GM23248 (cell line): Measurements from ENCODE around the gene ZMYND19. TPM values are rescaled to one million over a fixed set of nuclear protein-coding genes. Genes with fewer than 3 reads are reported as not detected.
"Not testable (repeated sequence)": the region's sequence is repeated elsewhere in the genome, so short reads cannot be mapped to it uniquely, and the experiment has no call there.

ENCODE experiments used
- DNase-seq: peaks from one replicate; pipeline ENCODE4 v3.0.0-alpha.2; 2015
- H2AFZ ChIP-seq: fragments of 200-600 bp; sonication (generic); 2 replicates; pipeline ENCODE4 v1.6.1; 2016; ENCODE audit warnings: antibody characterized with exemption
- H3F3A ChIP-seq: fragments of 200-600 bp; sonication (generic); 2 replicates; pipeline ENCODE4 v1.6.1; 2016; ENCODE audit warnings: mild to moderate bottlenecking, antibody characterized with exemption, mixed run types; ENCODE audit not compliant: insufficient read depth
- H3K27ac ChIP-seq: fragments of 200-600 bp; sonication (generic); 2 replicates; pipeline ENCODE4 v1.5.1; 2016; ENCODE audit warnings: mild to moderate bottlenecking
- H3K27me3 ChIP-seq: fragments of 200-600 bp; sonication (generic); replicated peaks from 2 replicates; pipeline ENCODE4 v1.6.1; 2016; ENCODE audit warnings: mild to moderate bottlenecking; ENCODE audit not compliant: insufficient read depth
- H3K36me3 ChIP-seq: fragments of 200-600 bp; sonication (generic); 2 replicates; pipeline ENCODE4 v1.6.1; 2016; ENCODE audit warnings: low read depth, mild to moderate bottlenecking
- H3K4me1 ChIP-seq: fragments of 200-600 bp; sonication (generic); 2 replicates; pipeline ENCODE4 v1.6.1; 2016; ENCODE audit warnings: mild to moderate bottlenecking; ENCODE audit not compliant: insufficient read depth
- H3K4me2 ChIP-seq: fragments of 200-600 bp; sonication (generic); one replicate; pipeline ENCODE4 v1.6.1; 2016; ENCODE audit warnings: mild to moderate bottlenecking; ENCODE audit not compliant: unreplicated experiment
- H3K4me3 ChIP-seq: fragments of 200-600 bp; sonication (generic); 2 replicates; pipeline ENCODE4 v1.5.1; 2016; ENCODE audit warnings: mild to moderate bottlenecking
- H3K79me2 ChIP-seq: fragments of 200-600 bp; sonication (generic); 2 replicates; pipeline ENCODE4 v1.6.1; 2016; ENCODE audit warnings: mild to moderate bottlenecking; ENCODE audit not compliant: insufficient read depth
- H3K9ac ChIP-seq: fragments of 200-600 bp; sonication (generic); 2 replicates; pipeline ENCODE4 v1.6.1; 2016; ENCODE audit warnings: mild to moderate bottlenecking
- H3K9me2 ChIP-seq: fragments of 200-600 bp; sonication (generic); 2 replicates; pipeline ENCODE4 v1.6.1; 2016; ENCODE audit warnings: mixed run types, mild to moderate bottlenecking, moderate library complexity; ENCODE audit not compliant: insufficient read depth
- H3K9me3 ChIP-seq: fragments of 200-600 bp; sonication (generic); one replicate; pipeline ENCODE4 v1.6.1; 2017; ENCODE audit warnings: low read depth
- H4K20me1 ChIP-seq: fragments of 200-600 bp; sonication (generic); 2 replicates; pipeline ENCODE4 v1.6.0; 2016; ENCODE audit not compliant: insufficient read depth
- EZH2 ChIP-seq: fragments of 200-600 bp; sonication (generic); IDR thresholded peaks from 2 replicates; pipeline ENCODE4 v1.6.1; 2018; ENCODE audit warnings: antibody characterized with exemption, mild to moderate bottlenecking; ENCODE audit not compliant: insufficient read depth, poor library complexity, severe bottlenecking
- EZH2phosphoT487 ChIP-seq: fragments of 200-600 bp; sonication (generic); IDR thresholded peaks from 2 replicates; pipeline ENCODE4 v1.6.1; 2018; ENCODE audit warnings: antibody characterized with exemption, moderate library complexity, mild to moderate bottlenecking, low read depth; ENCODE audit not compliant: insufficient read depth
- WGBS, 2 experiments: methylation state at CpG; one replicate each; pipeline ENCODE4 v1.1.6; 2015 to 2017; ENCODE audit warnings: low lambda C conversion rate in 2 of 2, low coverage in 1 of 2; ENCODE audit errors: missing lambda C conversion rate in 2 of 2; 5-methylcytosine and 5-hydroxymethylcytosine counted together
- in situ Hi-C: fragments of 300-500 bp; cut with MboI; formaldehyde crosslinking; loops from 2 replicates; pipeline ENCODE4 v1.15.0; 2020
- polyA plus RNA-seq: library from polyadenylated mRNA; unstranded; fragments of >200 nt; fragmentation: Nextera tagmentation; extraction: Ambion mirVana; gene quantifications from 2 replicates; pipeline ENCODE4 v1.2.1, GENCODE V29; 2016
- total RNA-seq: library from RNA; depleted of rRNA; stranded (reverse); fragments of >200 nt; shearing (Covaris generic); gene quantifications from 2 replicates; pipeline ENCODE4 v1.2.3, GENCODE V29; 2014

ZMYND19 gene
- total and polyA plus RNA-seq, 2 experiments from 2014 or later: 6.1 to 29.6 TPM

- no peaks in the 10 kb centered on the region for H3K36me3 ChIP-seq
- no peak overlapping the region for H3K27ac ChIP-seq
- in situ Hi-C loops: no loop called here
- peaks cover 10% of the 10 kb centered on the region for H3F3A ChIP-seq
- no peak overlapping the region for H3K4me3 ChIP-seq
- TF ChIP-seq EZH2phosphoT487: no peak
- TF ChIP-seq EZH2: no peak
- no peaks in the 10 kb centered on the region for H4K20me1 ChIP-seq
- H3K9ac ChIP-seq: no peak overlapping the region
- no peak for DNase-seq
- peaks cover 20% of the 10 kb centered on the region for H3K4me1 ChIP-seq
- no peaks in the 10 kb centered on the region for H3K9me3 ChIP-seq
- H3K79me2 ChIP-seq: no peaks in the 10 kb centered on the region
- H3K9me2 ChIP-seq: no peaks in the 10 kb centered on the region
- WGBS, 2 experiments: 94% methylated on average over 20 of the region's 20 CpGs
- no peak overlapping the region for H3K4me2 ChIP-seq
- H3K27me3 ChIP-seq: no peaks in the 10 kb centered on the region
- no peak overlapping the region for H2AFZ ChIP-seq
Observed at GRCh38 chr9:137542486-137542885, 47.8 kb downstream of the ZMYND19 start.

GRCh38 chr9:137540536-137540935, 49.8 kb downstream of the ZMYND19 start:
- Histone ChIP-seq H3K27me3 (no peaks in the 10 kb centered on the region), H3F3A (peaks cover 5% of the 10 kb centered on the region; the same call in 1 of the 2 replicates), H3K4me3 (no peak overlapping the region), H3K79me2 (no peaks in the 10 kb centered on the region), H3K9ac (no peak overlapping the region), H3K4me1 (peaks cover 17% of the 10 kb centered on the region), H4K20me1 (no peaks in the 10 kb centered on the region), H3K27ac (no peak overlapping the region), H3K36me3 (no peaks in the 10 kb centered on the region), H3K9me2 (no peaks in the 10 kb centered on the region), H2AFZ (no peak overlapping the region), H3K4me2 (no peak overlapping the region), H3K9me3 (no peaks in the 10 kb centered on the region)
- in situ Hi-C loops: no loop called here
- 81 to 82% methylated on average over 18 of the region's 18 CpGs for WGBS, 2 experiments
- no peak for DNase-seq
- TF ChIP-seq EZH2phosphoT487: no peak
- no peak for TF ChIP-seq EZH2

- Histone ChIP-seq H3K9me2 (no peaks in the 10 kb centered on the region), H2AFZ (no peak overlapping the region), H3K27ac (no peak overlapping the region), H3F3A (no peaks in the 10 kb centered on the region), H3K4me2 (no peak overlapping the region), H4K20me1 (no peaks in the 10 kb centered on the region), H3K4me1 (no peaks in the 10 kb centered on the region), H3K4me3 (no peak overlapping the region), H3K36me3 (no peaks in the 10 kb centered on the region), H3K27me3 (no peaks in the 10 kb centered on the region), H3K9me3 (no peaks in the 10 kb centered on the region), H3K9ac (no peak overlapping the region), H3K79me2 (no peaks in the 10 kb centered on the region)
- WGBS, 2 experiments: 95 to 96% methylated on average over 16 of the region's 16 CpGs
- in situ Hi-C loops: no loop called here
- DNase-seq: no peak
- no peak for TF ChIP-seq EZH2phosphoT487
- TF ChIP-seq EZH2: no peak
Observed at GRCh38 chr9:137538058-137538457, 52.3 kb downstream of the ZMYND19 start.

- H3K36me3 ChIP-seq, H3K9ac ChIP-seq, H3K27ac ChIP-seq, H3K79me2 ChIP-seq, in situ Hi-C loops, H3K9me3 ChIP-seq, H3K9me2 ChIP-seq, DNase-seq, H2AFZ ChIP-seq, H3K4me1 ChIP-seq, H3K27me3 ChIP-seq, H3K4me3 ChIP-seq, H3F3A ChIP-seq, H3K4me2 ChIP-seq, H4K20me1 ChIP-seq: not testable (repeated sequence)
- 81 to 86% methylated on average over 11 to 16 of the region's 16 CpGs for WGBS, 2 experiments
Observed at GRCh38 chr9:137536594-137537131, 53.6 kb downstream of the ZMYND19 start.

GRCh38 chr9:137535120-137535428, 55.2 kb downstream of the ZMYND19 start:
- in situ Hi-C loops: no loop called here

More at GRCh38 chr9:137535120-137535428, 55.2 kb downstream of the ZMYND19 start:
- Histone ChIP-seq H3F3A (no peaks in the 10 kb centered on the region), H3K9ac (no peak overlapping the region), H3K36me3 (no peaks in the 10 kb centered on the region), H3K27ac (no peak overlapping the region), H3K9me2 (no peaks in the 10 kb centered on the region), H3K4me2 (no peak overlapping the region), H2AFZ (peak overlapping the region; percentile 35), H3K4me3 (no peak overlapping the region), H3K4me1 (no peaks in the 10 kb centered on the region), H4K20me1 (no peaks in the 10 kb centered on the region), H3K27me3 (no peaks in the 10 kb centered on the region), H3K9me3 (no peaks in the 10 kb centered on the region), H3K79me2 (no peaks in the 10 kb centered on the region)
- DNase-seq: no peak
- TF ChIP-seq EZH2phosphoT487: no peak
- TF ChIP-seq EZH2: no peak
